ENCODE data around the gene SMIM32. TPM values are rescaled to one million over a fixed set of nuclear protein-coding genes. Genes with fewer than 3 reads are reported as not detected.

The SMIM32 gene
- total and polyA plus RNA-seq, 2 donors (not counting 1 experiment from before 2014, with no cell fraction given), result not detected

DNA sequence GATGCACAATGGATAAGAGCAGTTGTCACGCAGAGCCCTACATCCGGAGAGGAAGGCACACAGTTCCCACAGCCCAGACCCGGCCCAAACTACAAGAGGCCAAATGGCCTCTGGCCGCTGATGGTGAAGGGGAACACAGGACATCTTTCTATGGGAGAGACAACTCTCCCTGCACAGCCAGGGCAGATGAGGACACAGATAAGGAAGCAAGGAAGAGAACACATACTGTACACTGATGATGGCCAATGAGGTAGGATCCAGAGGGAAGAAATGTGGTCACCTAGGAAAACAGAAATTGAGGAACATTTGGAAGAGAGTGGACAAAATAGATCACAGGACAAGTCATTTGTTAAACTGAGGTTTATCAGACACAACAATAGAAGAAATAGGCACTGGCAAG, 28.4 kb upstream of the SMIM32 start:
- ChIA-PET POLR2A (no interaction called here), CTCF (no interaction called here)
- DNase-seq (no peak), ATAC-seq (ENCODE audit: low read depth) (no peak)
- no peak overlapping the region for H2AFZ ChIP-seq (ENCODE audit: insufficient read depth, low read depth, low read length, poor library complexity, severe bottlenecking)
- TF ChIP-seq, protein P1, sequence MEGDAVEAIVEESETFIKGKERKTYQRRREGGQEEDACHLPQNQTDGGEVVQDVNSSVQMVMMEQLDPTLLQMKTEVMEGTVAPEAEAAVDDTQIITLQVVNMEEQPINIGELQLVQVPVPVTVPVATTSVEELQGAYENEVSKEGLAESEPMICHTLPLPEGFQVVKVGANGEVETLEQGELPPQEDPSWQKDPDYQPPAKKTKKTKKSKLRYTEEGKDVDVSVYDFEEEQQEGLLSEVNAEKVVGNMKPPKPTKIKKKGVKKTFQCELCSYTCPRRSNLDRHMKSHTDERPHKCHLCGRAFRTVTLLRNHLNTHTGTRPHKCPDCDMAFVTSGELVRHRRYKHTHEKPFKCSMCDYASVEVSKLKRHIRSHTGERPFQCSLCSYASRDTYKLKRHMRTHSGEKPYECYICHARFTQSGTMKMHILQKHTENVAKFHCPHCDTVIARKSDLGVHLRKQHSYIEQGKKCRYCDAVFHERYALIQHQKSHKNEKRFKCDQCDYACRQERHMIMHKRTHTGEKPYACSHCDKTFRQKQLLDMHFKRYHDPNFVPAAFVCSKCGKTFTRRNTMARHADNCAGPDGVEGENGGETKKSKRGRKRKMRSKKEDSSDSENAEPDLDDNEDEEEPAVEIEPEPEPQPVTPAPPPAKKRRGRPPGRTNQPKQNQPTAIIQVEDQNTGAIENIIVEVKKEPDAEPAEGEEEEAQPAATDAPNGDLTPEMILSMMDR (IDR thresholded peaks at IDR 0.05), result no peak
- no peak for TF ChIP-seq EZH2 (IDR thresholded peaks at IDR 0.05; ENCODE audit: borderline replicate concordance, insufficient read depth, low read depth, low read length, poor library complexity, severe bottlenecking)
- H3K79me2 ChIP-seq (ENCODE audit: control insufficient read depth, insufficient read depth, low read length), result no peaks in the 10 kb centered on the region
- peaks cover 15% of the 10 kb centered on the region for H3K27me3 Mint-ChIP-seq
- H3K9me3 Mint-ChIP-seq (ENCODE audit: insufficient read depth), result peaks cover 8% of the 10 kb centered on the region
- no peaks in the 10 kb centered on the region for H3K4me1 ChIP-seq (ENCODE audit: control insufficient read depth in 2 of 2, insufficient read depth in 2 of 2, low read length in 2 of 2)
- intact Hi-C loops (cut with micrococcal nuclease), result no loop called here
- H3K4me2 ChIP-seq (replicated peaks; ENCODE audit: low read depth, low read length, poor library complexity, severe bottlenecking), result no peak overlapping the region
- H3K4me3 Mint-ChIP-seq, result no peak overlapping the region
- no peak overlapping the region for H3K4me3 ChIP-seq (ENCODE audit: control extremely low read depth in 1 of 5, extremely low read depth in 1 of 5, insufficient read depth in 1 of 5, low read depth in 2 of 5, low read length in 4 of 5)
- H3K9ac ChIP-seq (ENCODE audit: low read length), result no peak overlapping the region
- no peaks in the 10 kb centered on the region for H3K4me1 Mint-ChIP-seq
- peaks cover 0 to 14% (median 0%) of the 10 kb centered on the region in 3 donors for H3K9me3 ChIP-seq (ENCODE audit: control extremely low read depth in 1 of 3, control insufficient read depth in 2 of 3, insufficient read depth in 1 of 3, low read length in 2 of 3)
- H3K27ac Mint-ChIP-seq, result no peak overlapping the region
- H3K27me3 ChIP-seq (replicated peaks in 1 of 4; ENCODE audit: control extremely low read depth in 1 of 4, control insufficient read depth in 3 of 4, insufficient read depth in 4 of 4, low read length in 3 of 4), result peaks cover 0 to 7% (median 1%) of the 10 kb centered on the region in 4 experiments
- H3K27ac ChIP-seq (ENCODE audit: low read length in 2 of 2), result no peak overlapping the region
- H3K36me3 ChIP-seq (replicated peaks in 1 of 2; ENCODE audit: control extremely low read depth in 1 of 2, control insufficient read depth in 1 of 2, extremely low read depth in 1 of 2, insufficient read depth in 2 of 2, low read length in 1 of 2), result no peaks in the 10 kb centered on the region
- H4K20me1 ChIP-seq (ENCODE audit: control insufficient read depth, insufficient read depth, low read length, poor library complexity, severe bottlenecking), result no peaks in the 10 kb centered on the region
- WGBS (ENCODE audit: insufficient coverage), result 97% methylated on average over 4 of the region's 4 CpGs

DNA sequence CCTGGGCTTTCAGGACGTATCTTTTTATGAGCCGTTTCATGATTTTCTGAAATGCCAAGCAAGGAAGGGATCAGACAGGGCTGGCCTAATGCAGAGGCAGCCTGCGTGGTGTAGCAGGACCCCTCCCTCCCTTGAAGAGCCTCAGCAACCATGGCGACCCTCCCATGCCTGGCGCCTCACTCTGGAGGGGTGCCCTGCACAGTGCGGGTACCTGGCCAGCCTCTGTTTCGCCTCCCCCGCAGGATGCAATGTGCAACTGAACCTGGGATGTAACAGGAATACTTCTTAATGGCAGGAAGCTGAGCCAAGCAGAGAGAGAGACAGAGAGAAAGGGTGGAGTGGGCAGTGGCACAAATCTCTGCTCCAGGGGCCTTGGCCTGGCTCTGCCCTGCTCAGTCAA, 23.3 kb upstream of the SMIM32 start:
- intact Hi-C loops (cut with micrococcal nuclease), result no loop called here
- TF ChIP-seq, protein P1 (IDR thresholded peaks at IDR 0.05), result no peak
- no peak for TF ChIP-seq EZH2 (IDR thresholded peaks at IDR 0.05; ENCODE audit: borderline replicate concordance, insufficient read depth, low read depth, low read length, poor library complexity, severe bottlenecking)
- H3K4me3 Mint-ChIP-seq, result no peak overlapping the region
- DNase-seq (no peak), ATAC-seq (ENCODE audit: low read depth) (no peak)
- H3K4me3 ChIP-seq (ENCODE audit: control extremely low read depth in 1 of 5, extremely low read depth in 1 of 5, insufficient read depth in 1 of 5, low read depth in 2 of 5, low read length in 4 of 5), result no peak overlapping the region
- H3K9ac ChIP-seq (ENCODE audit: low read length), result no peak overlapping the region
- peaks cover 0 to 12% (median 0%) of the 10 kb centered on the region in 3 donors for H3K9me3 ChIP-seq (ENCODE audit: control extremely low read depth in 1 of 3, control insufficient read depth in 2 of 3, insufficient read depth in 1 of 3, low read length in 2 of 3)
- H3K79me2 ChIP-seq (ENCODE audit: control insufficient read depth, insufficient read depth, low read length), result no peaks in the 10 kb centered on the region
- ChIA-PET CTCF (interaction anchor here (1.2 kb wide), 1 partner anchor 9 kb away, joined by 3 read pairs; no protein-coding TSS in a partner anchor), POLR2A (no interaction called here)
- peaks cover 16% of the 10 kb centered on the region for H3K27me3 Mint-ChIP-seq
- no peaks in the 10 kb centered on the region for H3K4me1 Mint-ChIP-seq
- no peaks in the 10 kb centered on the region for H3K4me1 ChIP-seq (ENCODE audit: control insufficient read depth in 2 of 2, insufficient read depth in 2 of 2, low read length in 2 of 2)
- no peaks in the 10 kb centered on the region for H3K36me3 ChIP-seq (replicated peaks in 1 of 2; ENCODE audit: control extremely low read depth in 1 of 2, control insufficient read depth in 1 of 2, extremely low read depth in 1 of 2, insufficient read depth in 2 of 2, low read length in 1 of 2)
- H3K9me3 Mint-ChIP-seq (ENCODE audit: insufficient read depth), result peaks cover 5% of the 10 kb centered on the region
- H3K27ac Mint-ChIP-seq, result no peak overlapping the region
- peaks cover 0 to 11% (median 2%) of the 10 kb centered on the region in 4 experiments for H3K27me3 ChIP-seq (replicated peaks in 1 of 4; ENCODE audit: control extremely low read depth in 1 of 4, control insufficient read depth in 3 of 4, insufficient read depth in 4 of 4, low read length in 3 of 4)
- no peak overlapping the region for H3K27ac ChIP-seq (ENCODE audit: low read length in 2 of 2)
- H4K20me1 ChIP-seq (ENCODE audit: control insufficient read depth, insufficient read depth, low read length, poor library complexity, severe bottlenecking), result no peaks in the 10 kb centered on the region
- WGBS (ENCODE audit: insufficient coverage), result 87% methylated on average over 8 of the region's 8 CpGs
- H2AFZ ChIP-seq (ENCODE audit: insufficient read depth, low read depth, low read length, poor library complexity, severe bottlenecking), result no peak overlapping the region
- H3K4me2 ChIP-seq (replicated peaks; ENCODE audit: low read depth, low read length, poor library complexity, severe bottlenecking), result no peak overlapping the region

Measured in B cell (primary cell).